ENCODE measurements around the gene TRNP1. TPM values are rescaled to one million over a fixed set of nuclear protein-coding genes. Genes with fewer than 3 reads are reported as not detected.

The TRNP1 gene
- total RNA-seq, 1 donor from 2014 or later: 15.3 TPM

DNA sequence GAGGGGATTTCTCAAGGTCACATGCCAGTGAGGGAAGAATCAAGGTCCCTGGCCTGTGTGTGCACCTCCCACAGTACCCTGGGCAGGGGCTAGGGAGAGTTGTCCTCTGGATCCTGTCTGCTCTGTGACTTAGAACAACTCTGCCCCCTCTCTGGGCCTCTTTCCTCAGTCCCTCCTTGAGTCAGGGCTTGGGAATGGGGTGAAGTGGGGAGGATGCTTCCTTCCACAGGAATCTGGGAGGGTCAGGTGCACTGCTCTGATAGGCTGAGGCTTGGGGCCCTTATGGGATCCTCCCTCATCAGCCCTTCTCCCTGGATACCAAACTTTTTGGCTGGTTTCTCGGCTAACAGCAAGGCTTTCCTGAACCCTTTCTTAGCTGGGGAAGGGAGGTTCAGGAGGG lies 2.5 kb downstream of the TRNP1 start:
- H3K4me3 ChIP-seq (ENCODE audit: low read depth, low read length): no peak overlapping the region
- H3K36me3 ChIP-seq (ENCODE audit: control insufficient read depth, insufficient read depth, low read length): no peaks in the 10 kb centered on the region
- FAIRE-seq (peak; percentile 55), DNase-seq (ENCODE audit: low read depth) (peak; percentile 67)
- H3K27me3 ChIP-seq (ENCODE audit: control insufficient read depth, insufficient read depth, low read length): no peaks in the 10 kb centered on the region
- TF ChIP-seq, protein P1, sequence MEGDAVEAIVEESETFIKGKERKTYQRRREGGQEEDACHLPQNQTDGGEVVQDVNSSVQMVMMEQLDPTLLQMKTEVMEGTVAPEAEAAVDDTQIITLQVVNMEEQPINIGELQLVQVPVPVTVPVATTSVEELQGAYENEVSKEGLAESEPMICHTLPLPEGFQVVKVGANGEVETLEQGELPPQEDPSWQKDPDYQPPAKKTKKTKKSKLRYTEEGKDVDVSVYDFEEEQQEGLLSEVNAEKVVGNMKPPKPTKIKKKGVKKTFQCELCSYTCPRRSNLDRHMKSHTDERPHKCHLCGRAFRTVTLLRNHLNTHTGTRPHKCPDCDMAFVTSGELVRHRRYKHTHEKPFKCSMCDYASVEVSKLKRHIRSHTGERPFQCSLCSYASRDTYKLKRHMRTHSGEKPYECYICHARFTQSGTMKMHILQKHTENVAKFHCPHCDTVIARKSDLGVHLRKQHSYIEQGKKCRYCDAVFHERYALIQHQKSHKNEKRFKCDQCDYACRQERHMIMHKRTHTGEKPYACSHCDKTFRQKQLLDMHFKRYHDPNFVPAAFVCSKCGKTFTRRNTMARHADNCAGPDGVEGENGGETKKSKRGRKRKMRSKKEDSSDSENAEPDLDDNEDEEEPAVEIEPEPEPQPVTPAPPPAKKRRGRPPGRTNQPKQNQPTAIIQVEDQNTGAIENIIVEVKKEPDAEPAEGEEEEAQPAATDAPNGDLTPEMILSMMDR (IDR thresholded peaks at IDR 0.05; ENCODE audit: insufficient read depth, low read length, severe bottlenecking): no peak

DNA sequence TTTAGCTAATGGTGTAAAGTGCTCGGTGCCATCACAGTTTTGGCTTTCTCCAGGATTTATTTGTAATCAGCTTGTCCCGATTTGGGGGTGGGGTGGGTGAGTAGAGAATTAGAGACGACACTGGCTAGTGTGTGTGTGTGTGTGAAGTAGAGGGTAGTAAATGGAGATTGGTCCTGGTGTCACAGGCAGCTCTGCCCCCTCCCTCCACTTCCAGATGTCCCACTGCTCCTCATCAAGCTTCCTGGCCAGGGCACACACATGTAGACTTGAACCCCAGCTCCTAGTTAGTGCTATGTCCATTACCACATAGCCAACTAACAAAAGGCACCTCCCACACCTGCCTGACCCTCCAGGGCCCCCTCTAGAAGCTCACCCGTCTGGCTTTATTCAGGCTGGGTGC lies 3.2 kb downstream of the TRNP1 start:
- H3K27me3 ChIP-seq (ENCODE audit: control insufficient read depth, insufficient read depth, low read length): no peaks in the 10 kb centered on the region
- DNase-seq (ENCODE audit: low read depth) (no peak), FAIRE-seq (no peak)
- TF ChIP-seq, protein P1 (IDR thresholded peaks at IDR 0.05; ENCODE audit: insufficient read depth, low read length, severe bottlenecking): no peak
- no peaks in the 10 kb centered on the region for H3K36me3 ChIP-seq (ENCODE audit: control insufficient read depth, insufficient read depth, low read length)
- H3K4me3 ChIP-seq (ENCODE audit: low read depth, low read length): no peak overlapping the region

DNA sequence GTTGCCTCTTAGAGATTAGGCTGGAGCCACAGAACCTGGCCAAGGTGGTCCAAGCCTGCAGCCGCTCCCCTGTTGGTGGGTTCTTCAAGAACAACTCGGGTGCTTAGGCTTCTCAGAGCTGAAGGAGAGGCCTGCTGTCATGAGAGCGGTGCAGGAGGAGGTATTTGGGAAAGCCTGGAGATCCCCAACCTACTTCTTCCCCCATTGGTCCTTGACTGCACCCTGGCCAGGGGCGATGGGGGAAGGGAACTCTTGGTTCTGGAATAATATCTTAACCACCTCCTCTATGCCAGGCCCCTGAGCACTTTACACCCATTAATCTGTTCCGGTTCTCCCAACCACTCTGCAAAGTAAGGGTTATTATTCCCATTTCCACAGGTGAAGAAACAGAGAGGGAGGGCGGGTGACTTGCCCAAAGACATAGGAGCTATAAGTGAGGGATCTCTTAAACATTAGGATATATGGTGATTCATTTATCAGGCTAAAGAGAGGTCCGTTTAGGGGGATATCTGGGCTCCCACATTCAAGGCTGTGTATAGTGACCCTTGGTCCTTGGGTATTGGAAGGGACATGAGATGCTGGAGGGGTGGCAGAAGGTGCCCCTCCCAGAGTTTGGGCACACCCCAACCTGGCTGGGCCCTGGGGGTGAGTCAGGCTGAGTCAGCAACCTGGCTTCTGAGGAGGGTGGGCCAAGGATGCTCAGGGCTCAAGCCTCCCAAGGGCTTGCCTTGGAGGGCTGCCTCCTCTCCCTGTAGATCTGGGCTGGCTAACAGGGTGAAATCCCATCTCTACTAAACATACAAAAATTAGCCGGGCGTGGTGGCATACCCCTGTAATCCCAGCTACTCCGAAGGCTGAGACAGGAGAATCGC lies 5.2 kb downstream of the TRNP1 start:
- Histone ChIP-seq H3K36me3 (ENCODE audit: control insufficient read depth, insufficient read depth, low read length) (no peaks in the 10 kb centered on the region), H3K4me3 (ENCODE audit: low read depth, low read length) (no peak overlapping the region), H3K27me3 (ENCODE audit: control insufficient read depth, insufficient read depth, low read length) (no peaks in the 10 kb centered on the region)
- TF ChIP-seq, protein P1 (IDR thresholded peaks at IDR 0.05; ENCODE audit: insufficient read depth, low read length, severe bottlenecking): no peak
- no peak for FAIRE-seq
- DNase-seq (ENCODE audit: low read depth): peak; percentile 86

DNA sequence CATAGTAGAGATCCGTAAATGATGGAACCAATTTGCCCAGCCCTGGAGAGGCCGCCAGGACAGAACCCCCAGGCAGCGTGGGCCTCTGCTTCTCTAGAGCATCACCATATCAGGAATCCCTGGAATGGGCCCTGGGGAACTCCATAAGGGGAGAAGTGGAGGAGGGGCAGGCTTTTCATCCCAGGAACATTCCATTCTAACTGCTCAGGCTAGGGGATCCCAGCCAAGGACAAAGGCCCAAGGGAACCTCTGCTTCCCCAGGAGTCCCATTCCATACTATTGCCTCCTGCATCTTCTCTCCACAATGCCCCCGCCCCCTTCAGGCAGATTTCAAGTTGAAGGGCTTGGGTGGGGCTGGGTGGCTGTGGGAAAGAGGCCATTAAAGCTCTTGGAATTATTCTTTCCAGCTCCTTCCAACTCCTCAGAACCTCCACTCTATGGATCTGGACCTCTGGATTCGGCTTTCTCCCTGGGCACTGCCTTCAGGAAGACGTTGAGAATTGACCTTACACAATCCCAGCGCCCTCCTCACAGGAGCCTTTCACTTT lies 6.0 kb downstream of the TRNP1 start:
- no peaks in the 10 kb centered on the region for H3K36me3 ChIP-seq (ENCODE audit: control insufficient read depth, insufficient read depth, low read length)
- DNase-seq (ENCODE audit: low read depth) (peak; percentile 95), FAIRE-seq (peak; percentile 80)
- TF ChIP-seq, protein P1 (IDR thresholded peaks at IDR 0.05; ENCODE audit: insufficient read depth, low read length, severe bottlenecking): no peak
- H3K4me3 ChIP-seq (ENCODE audit: low read depth, low read length): no peak overlapping the region
- no peaks in the 10 kb centered on the region for H3K27me3 ChIP-seq (ENCODE audit: control insufficient read depth, insufficient read depth, low read length)

DNA sequence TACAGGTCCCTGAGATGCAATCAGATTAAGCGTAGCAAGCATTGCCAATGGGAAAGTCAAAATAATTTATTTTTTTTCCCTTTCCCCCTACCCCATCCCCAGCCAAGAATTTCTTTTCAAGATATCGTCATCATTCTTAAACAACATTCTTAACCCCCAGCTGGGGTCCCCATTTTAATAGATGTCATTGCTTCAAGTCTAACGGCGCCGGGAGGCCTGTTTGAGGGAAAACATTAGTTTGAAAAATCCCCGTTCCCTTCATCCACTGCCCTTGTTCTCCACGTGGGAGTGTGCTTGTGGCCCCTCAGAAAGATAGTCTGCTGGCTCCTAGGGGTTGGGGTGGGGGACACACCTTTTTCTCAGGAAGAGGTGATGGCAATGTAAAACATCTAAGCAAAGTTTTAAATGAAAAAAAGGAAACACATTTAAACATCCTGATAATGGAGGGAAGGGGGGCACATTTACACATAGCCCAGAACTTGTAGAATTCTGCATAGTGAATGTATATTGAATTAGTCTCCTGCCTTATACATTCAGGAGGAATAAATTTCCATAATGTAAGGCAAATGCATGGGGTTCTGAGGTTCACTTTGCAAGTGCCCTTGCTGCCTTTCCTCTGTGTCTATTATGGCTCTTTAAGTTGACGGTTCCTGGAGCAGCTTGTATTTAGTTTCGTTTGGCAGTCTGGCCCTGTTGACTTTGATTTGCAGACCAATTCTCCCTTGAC lies 6.8 kb downstream of the TRNP1 start:
- H3K36me3 ChIP-seq (ENCODE audit: control insufficient read depth, insufficient read depth, low read length): peaks cover 4% of the 10 kb centered on the region
- no peak for FAIRE-seq
- DNase-seq (ENCODE audit: low read depth): no peak
- no peak overlapping the region for H3K4me3 ChIP-seq (ENCODE audit: low read depth, low read length)
- TF ChIP-seq, protein P1 (IDR thresholded peaks at IDR 0.05; ENCODE audit: insufficient read depth, low read length, severe bottlenecking): no peak
- H3K27me3 ChIP-seq (ENCODE audit: control insufficient read depth, insufficient read depth, low read length): no peaks in the 10 kb centered on the region
